Endothelial cell of umbilical vein (primary cell): ENCODE measurements around the gene ZIM2. TPM values are rescaled to one million over a fixed set of nuclear protein-coding genes. Genes with fewer than 3 reads are reported as not detected.

Source experiments
- BruUV-seq: library from RNA; stranded (reverse); fragments of 400-500 nt; replicated peaks from 2 replicates; lab custom pipeline; 2021; lab: Mats Ljungman, UMichigan
- CTCF ChIA-PET: fragments of 300-600, 350-600 bp; sonication (Branson Sonifier 250); formaldehyde crosslinking; loops from one replicate; lab custom pipeline; 2021; ENCODE audit warnings: antibody characterized with exemption, inconsistent platforms; lab: Charles Lee
- POLR2A ChIA-PET: fragments of 300-600, 350-600 bp; sonication (Branson Sonifier 250); formaldehyde crosslinking; loops from one replicate; lab custom pipeline; 2021; ENCODE audit warnings: antibody characterized with exemption, inconsistent platforms; lab: Charles Lee
- DNase-seq: peaks from one replicate; pipeline ENCODE4 v3.0.0-alpha.2; 2011; ENCODE audit warnings: low read depth, low spot score
- FAIRE-seq: peaks from 2 replicates; lab custom pipeline; 2011; peaks lifted over from hg19 to GRCh38; lab: Jason Lieb, UNC
- H2AFZ ChIP-seq: 2 replicates; pipeline ENCODE4 v1.6.0; 2012; ENCODE audit warnings: low read depth, low read length, control low read depth, inconsistent platforms
- H3K27ac ChIP-seq: 2 replicates; pipeline ENCODE4 v1.5.1; 2011; ENCODE audit warnings: low read depth, mild to moderate bottlenecking, control low read depth, low read length, moderate library complexity; ENCODE audit not compliant: insufficient read depth
- H3K27me3 ChIP-seq, 2 experiments: 2 replicates each; pipeline versions ENCODE4 v1.6.0 to v1.6.1; 2011; ENCODE audit warnings: low read length in 2 of 2, mixed read lengths in 1 of 2; ENCODE audit not compliant: control insufficient read depth in 2 of 2, insufficient read depth in 2 of 2
- H3K36me3 ChIP-seq, 2 experiments: 2 replicates in 1 of 2; 3 replicates in 1 of 2; pipeline ENCODE4 v1.5.1; 2011; ENCODE audit warnings: low read length in 2 of 2, mild to moderate bottlenecking in 1 of 2, moderate library complexity in 1 of 2; ENCODE audit not compliant: control insufficient read depth in 2 of 2, insufficient read depth in 2 of 2; ENCODE audit errors: extremely low read depth in 1 of 2
- H3K4me1 ChIP-seq: 3 replicates; pipeline ENCODE4 v1.5.1; 2011; ENCODE audit warnings: mild to moderate bottlenecking, low read length; ENCODE audit not compliant: control insufficient read depth, insufficient read depth; ENCODE audit errors: extremely low read depth
- H3K4me2 ChIP-seq: 2 replicates; pipeline ENCODE4 v1.6.1; 2011; ENCODE audit warnings: low read length, control low read depth, mixed read lengths; ENCODE audit not compliant: insufficient read depth
- H3K4me3 ChIP-seq, 3 experiments: fragments of 200-600 bp in 1 of 3; sonication (generic), shearing (Covaris generic) in 1 of 3; replicated peaks in 1 of 3; 2 replicates each; pipeline ENCODE4 v1.5.1; 2011 to 2016; ENCODE audit warnings: control low read depth in 3 of 3, low read length in 3 of 3, mild to moderate bottlenecking in 2 of 3, inconsistent platforms in 1 of 3, low read depth in 1 of 3, moderate library complexity in 1 of 3; ENCODE audit not compliant: insufficient read depth in 1 of 3
- H3K79me2 ChIP-seq: 2 replicates; pipeline ENCODE4 v1.6.0; 2012; ENCODE audit warnings: low read length, inconsistent platforms; ENCODE audit not compliant: control insufficient read depth, insufficient read depth
- H3K9ac ChIP-seq: replicated peaks from 2 replicates; pipeline ENCODE3; 2011; ENCODE audit warnings: low read length, control low read depth; ENCODE audit not compliant: insufficient read depth; ENCODE audit errors: extremely low read depth
- H3K9me1 ChIP-seq: replicated peaks from 3 replicates; pipeline ENCODE4 v1.6.0; 2011; ENCODE audit warnings: mild to moderate bottlenecking, low read length; ENCODE audit not compliant: control insufficient read depth, insufficient read depth; ENCODE audit errors: extremely low read depth
- H3K9me3 ChIP-seq: replicated peaks from 2 replicates; pipeline ENCODE4 v1.5.1; 2012; ENCODE audit warnings: low read length, inconsistent platforms; ENCODE audit not compliant: control insufficient read depth, insufficient read depth
- H4K20me1 ChIP-seq: replicated peaks from 2 replicates; pipeline ENCODE3; 2011; ENCODE audit warnings: mild to moderate bottlenecking, low read length; ENCODE audit not compliant: control insufficient read depth, insufficient read depth; ENCODE audit errors: extremely low read depth
- EZH2 ChIP-seq: IDR thresholded peaks from 2 replicates; pipeline ENCODE4 v1.6.1; 2012; ENCODE audit warnings: borderline replicate concordance, low read depth, mild to moderate bottlenecking, moderate library complexity, low read length, inconsistent platforms; ENCODE audit not compliant: severe bottlenecking
- FOS ChIP-seq: IDR thresholded peaks from 2 replicates; pipeline ENCODE4 v1.6.1; 2011; ENCODE audit warnings: mild to moderate bottlenecking, low read length, moderate library complexity, borderline replicate concordance; ENCODE audit not compliant: insufficient read depth
- GATA2 ChIP-seq: IDR thresholded peaks from 2 replicates; pipeline ENCODE4 v1.7.0; 2011; ENCODE audit warnings: low read depth, mild to moderate bottlenecking, moderate library complexity, mixed read lengths, low read length; ENCODE audit not compliant: insufficient read length, insufficient read depth
- JUN ChIP-seq: IDR thresholded peaks from 2 replicates; pipeline ENCODE4 v1.6.1; 2011; ENCODE audit warnings: borderline replicate concordance, low read depth; ENCODE audit not compliant: insufficient read length, insufficient read depth
- MAX ChIP-seq: IDR thresholded peaks from 2 replicates; pipeline ENCODE4 v1.6.1; 2011; ENCODE audit not compliant: insufficient read depth, insufficient read length
- MYC ChIP-seq: IDR thresholded peaks from one replicate; pipeline ENCODE4 v1.6.1; 2011; ENCODE audit warnings: mild to moderate bottlenecking, low read depth, low read length
- POLR2A ChIP-seq: IDR thresholded peaks from 2 replicates; pipeline ENCODE4 v1.6.1; 2012; ENCODE audit warnings: low read depth, mild to moderate bottlenecking, control low read depth, low read length
- POLR2AphosphoS5 ChIP-seq: IDR thresholded peaks from 2 replicates; pipeline ENCODE4 v1.6.1; 2012; ENCODE audit warnings: low read depth, mild to moderate bottlenecking, control low read depth, low read length, moderate library complexity; ENCODE audit not compliant: insufficient read depth
- dilution Hi-C: fragments of 300-500 bp; cut with MboI; formaldehyde crosslinking; loops from one replicate; pipeline ENCODE4 v1.15.0; 2019; ENCODE audit warnings: low sequenced_read_pairs; ENCODE audit not compliant: extremely low pct_ligation_motif_present
- intact Hi-C: fragments of 100-400 bp; cut with micrococcal nuclease; formaldehyde crosslinking; loops from one replicate; pipeline ENCODE4 v1.10.0; 2022
- polyA plus RNA-seq, 4 experiments: library from polyadenylated mRNA; depleted of rRNA in 3 of 4; stranded (reverse) in 3 of 4; unstranded in 1 of 4; fragments of >200 nt; gene quantifications; 2 replicates each; pipeline versions ENCODE4 v1.2.1 to v1.2.3, GENCODE V29; 2011 to 2012; ENCODE audit warnings: missing spikeins in 1 of 4
- total RNA-seq: library from RNA; stranded (reverse); gene quantifications from 2 replicates; pipeline ENCODE4 v1.2.3, GENCODE V29; 2021
- TF ChIP-seq, protein P1 (sequence below), 2 donors: IDR thresholded peaks; 1 replicate in 1 of 2; 2 replicates in 1 of 2; pipeline ENCODE4 v1.5.1; 2011; ENCODE audit warnings: low read length in 2 of 2, mild to moderate bottlenecking in 2 of 2, moderate library complexity in 2 of 2, control low read depth in 1 of 2, inconsistent platforms in 1 of 2, low read depth in 1 of 2; ENCODE audit not compliant: insufficient read depth in 1 of 2; ENCODE audit errors: extremely low read depth in 1 of 2

The ZIM2 gene
- total and polyA plus RNA-seq, 2 donors (not counting 3 experiments of a cell fraction or from before 2014, with no cell fraction given), result not detected

- Histone ChIP-seq H3K4me3 (no peak overlapping the region), H4K20me1 (no peaks in the 10 kb centered on the region), H3K4me2 (no peak overlapping the region), H3K9ac (no peak overlapping the region), H3K9me1 (no peaks in the 10 kb centered on the region), H3K9me3 (peaks cover 6% of the 10 kb centered on the region), H3K79me2 (no peaks in the 10 kb centered on the region), H2AFZ (no peak overlapping the region), H3K4me1 (no peaks in the 10 kb centered on the region), H3K27me3 (no peaks in the 10 kb centered on the region), H3K36me3 (no peaks in the 10 kb centered on the region), H3K27ac (no peak overlapping the region)
- dilution Hi-C loops, result no loop called here
- ChIA-PET CTCF (no interaction called here), POLR2A (no interaction called here)
- DNase-seq, result no peak
- no TSS peak for BruUV-seq
- no peak for TF ChIP-seq EZH2
- TF ChIP-seq POLR2A, result no peak
- TF ChIP-seq POLR2AphosphoS5, result no peak
- no peak for TF ChIP-seq MAX
- no peak for TF ChIP-seq MYC
- TF ChIP-seq GATA2, result no peak
- TF ChIP-seq FOS, result no peak
- no peak for TF ChIP-seq JUN
- TF ChIP-seq, protein P1, sequence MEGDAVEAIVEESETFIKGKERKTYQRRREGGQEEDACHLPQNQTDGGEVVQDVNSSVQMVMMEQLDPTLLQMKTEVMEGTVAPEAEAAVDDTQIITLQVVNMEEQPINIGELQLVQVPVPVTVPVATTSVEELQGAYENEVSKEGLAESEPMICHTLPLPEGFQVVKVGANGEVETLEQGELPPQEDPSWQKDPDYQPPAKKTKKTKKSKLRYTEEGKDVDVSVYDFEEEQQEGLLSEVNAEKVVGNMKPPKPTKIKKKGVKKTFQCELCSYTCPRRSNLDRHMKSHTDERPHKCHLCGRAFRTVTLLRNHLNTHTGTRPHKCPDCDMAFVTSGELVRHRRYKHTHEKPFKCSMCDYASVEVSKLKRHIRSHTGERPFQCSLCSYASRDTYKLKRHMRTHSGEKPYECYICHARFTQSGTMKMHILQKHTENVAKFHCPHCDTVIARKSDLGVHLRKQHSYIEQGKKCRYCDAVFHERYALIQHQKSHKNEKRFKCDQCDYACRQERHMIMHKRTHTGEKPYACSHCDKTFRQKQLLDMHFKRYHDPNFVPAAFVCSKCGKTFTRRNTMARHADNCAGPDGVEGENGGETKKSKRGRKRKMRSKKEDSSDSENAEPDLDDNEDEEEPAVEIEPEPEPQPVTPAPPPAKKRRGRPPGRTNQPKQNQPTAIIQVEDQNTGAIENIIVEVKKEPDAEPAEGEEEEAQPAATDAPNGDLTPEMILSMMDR (IDR thresholded peaks at IDR 0.05; ENCODE audit: extremely low read depth in 1 of 2, insufficient read depth in 1 of 2, low read depth in 1 of 2, low read length in 2 of 2), result no peak
- FAIRE-seq, result no peak
- intact Hi-C loops, result no loop called here
Measured at GRCh38 chr19:56727677-56728076, 112.8 kb downstream of the ZIM2 start.
